Hematopoietic multipotent progenitor cell treated with erythropoietin and hydrocortisone succinate and interleukin-3 and kit ligand, for 4 days (in vitro differentiated cells): ENCODE results near the gene IFI27L2.

Experiments
- DNase-seq: peaks from one replicate; pipeline ENCODE4 v3.0.0-alpha.2; 2015

The IFI27L2 gene

DNA sequence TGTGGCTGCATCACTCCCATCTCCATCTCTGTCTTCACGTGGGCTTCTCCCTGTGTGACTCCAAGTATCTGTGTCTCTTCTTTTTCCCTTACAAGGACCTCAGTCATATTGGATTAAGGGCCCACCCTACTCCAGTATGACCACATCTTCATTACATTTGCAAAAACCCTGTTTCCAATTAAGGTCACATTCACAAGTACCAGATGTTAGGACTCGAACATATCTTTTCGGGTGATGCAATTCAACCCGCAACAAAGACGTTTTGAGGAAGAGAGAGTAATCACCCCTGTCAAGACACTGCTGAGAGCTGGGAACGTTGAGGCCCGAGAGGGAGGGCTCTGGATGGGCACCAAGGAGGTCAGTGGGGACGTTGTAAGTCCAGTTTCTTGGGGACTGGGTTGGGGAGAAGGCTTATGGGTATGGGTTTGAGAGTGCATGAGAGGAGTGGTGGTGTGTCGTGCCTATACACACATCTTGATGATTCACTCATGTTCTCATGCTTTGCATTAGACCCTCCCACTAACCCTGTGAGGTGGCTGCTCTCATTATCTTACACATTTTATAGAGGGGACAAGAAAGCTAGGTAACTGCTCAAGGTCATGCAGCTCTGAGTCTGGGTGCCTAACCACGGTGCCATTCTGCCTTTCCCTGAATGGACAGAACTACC lies 30.9 kb downstream of the IFI27L2 start:
- no peak for DNase-seq

DNA sequence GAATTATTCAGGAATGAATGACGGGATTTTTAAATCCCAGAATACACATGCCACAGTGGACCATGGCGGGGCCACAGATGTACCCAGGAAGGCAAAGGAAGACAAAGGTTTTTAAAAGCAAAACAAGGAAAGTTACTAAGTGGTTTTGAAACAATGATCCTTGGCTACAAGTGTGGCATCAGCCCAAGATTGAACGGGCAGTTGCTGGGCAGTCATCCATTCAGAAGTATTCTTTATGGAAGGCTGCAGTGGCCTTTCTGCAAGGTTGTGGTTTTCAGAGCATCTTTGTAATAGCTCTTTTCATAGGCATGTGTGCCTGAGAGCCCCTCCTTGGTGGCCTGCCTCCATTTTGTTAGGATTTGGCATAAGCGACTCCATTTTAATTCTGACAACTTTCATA lies 32.3 kb downstream of the IFI27L2 start:
- no peak for DNase-seq

DNA sequence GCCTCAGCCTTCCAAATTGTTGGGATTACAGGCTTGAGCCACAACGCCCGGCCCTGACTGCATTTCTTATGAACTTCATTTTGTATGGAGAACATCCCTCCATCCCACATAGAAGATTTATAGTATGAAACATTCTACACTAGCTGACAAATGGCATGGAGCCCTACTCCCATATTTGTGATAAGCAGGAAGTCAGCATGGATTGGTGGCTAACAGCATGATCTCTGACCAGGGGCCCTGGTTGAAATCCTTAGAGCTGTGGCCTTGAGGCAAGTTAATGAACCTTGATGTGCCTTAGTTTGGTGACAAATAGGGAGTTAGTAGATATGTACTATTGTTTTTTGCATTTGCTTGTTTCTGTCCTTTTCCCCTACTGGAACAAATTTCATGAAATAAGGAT lies 36.0 kb downstream of the IFI27L2 start:
- DNase-seq: no peak

DNA sequence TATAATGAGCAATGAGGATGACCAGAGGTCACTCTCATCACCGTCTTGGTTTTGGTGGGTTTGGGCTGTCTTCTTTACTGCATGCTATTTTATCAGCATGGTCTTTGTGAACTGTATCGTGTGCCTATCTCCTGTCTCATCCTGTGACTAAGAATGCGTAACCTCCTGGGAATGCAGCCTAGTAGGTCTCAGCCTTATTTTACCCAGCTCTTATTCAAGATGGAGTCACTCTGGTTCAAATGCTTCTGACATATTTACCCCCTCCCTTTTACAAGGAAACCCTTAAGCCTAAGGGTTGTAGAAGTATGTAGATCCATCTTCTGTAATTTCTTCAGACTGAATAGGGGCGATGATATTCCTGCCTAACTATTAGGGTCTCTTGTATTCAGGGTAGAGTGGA lies 39.9 kb downstream of the IFI27L2 start:
- DNase-seq: no peak

DNA sequence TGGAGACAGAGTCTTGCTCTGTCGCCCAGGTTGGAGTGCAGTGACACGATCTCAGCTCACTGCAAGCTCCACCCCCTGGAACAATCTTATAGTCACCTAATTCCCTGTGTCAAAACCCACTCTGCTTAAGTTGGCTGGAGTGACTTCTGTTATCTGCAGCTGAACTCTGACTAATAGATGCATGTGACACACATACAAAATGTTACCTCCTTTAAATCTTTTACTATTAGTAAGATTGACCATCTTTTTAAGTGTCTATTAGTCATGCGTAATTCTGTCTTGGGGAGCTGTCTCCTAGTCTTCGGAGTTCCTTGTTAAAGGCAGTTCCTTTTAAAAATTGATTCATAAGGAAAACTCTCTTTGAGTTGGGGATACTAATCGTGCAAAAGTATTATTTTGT lies 40.9 kb downstream of the IFI27L2 start:
- no peak for DNase-seq

DNA sequence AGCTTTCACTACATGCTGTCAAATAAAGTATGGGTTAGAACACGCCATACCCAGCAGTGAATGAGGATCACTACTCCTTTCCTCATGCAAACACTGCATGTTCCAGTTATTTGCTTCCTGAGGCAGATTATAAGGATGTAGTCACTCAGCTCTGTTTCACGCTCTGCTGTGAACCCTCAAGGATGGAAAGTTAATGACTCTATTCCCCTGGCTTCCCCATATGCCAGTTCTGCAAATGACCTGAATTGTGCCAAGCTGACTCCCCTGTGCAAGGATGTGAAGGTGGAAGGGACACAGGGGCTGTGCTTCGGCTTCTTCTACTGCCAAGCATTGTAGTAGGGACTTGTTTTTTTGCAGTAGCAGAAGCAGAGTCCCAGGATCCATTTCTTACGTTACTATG lies 41.5 kb downstream of the IFI27L2 start:
- DNase-seq: no peak

DNA sequence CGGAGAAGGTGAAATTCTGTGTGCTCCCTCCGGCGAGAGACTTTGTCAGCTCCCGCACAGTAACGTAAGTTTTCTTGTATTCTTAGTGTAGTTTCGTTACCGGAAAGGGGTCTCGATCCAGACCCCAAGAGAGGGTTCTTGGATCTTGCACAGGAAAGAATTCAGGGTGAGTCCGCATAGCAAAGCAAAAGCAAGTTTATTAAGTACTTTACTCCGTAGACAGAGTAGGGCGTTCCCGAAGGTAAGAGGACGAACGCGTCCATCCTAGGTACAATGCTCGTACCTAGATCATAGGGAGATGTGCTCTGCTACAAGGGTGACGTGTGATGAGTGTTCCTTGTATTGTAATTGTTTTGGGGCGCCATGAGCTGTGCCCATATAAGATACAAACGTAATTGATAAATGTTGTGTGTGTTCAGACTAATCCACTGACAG lies 48.0 kb downstream of the IFI27L2 start:
- DNase-seq: peak; percentile 45

DNA sequence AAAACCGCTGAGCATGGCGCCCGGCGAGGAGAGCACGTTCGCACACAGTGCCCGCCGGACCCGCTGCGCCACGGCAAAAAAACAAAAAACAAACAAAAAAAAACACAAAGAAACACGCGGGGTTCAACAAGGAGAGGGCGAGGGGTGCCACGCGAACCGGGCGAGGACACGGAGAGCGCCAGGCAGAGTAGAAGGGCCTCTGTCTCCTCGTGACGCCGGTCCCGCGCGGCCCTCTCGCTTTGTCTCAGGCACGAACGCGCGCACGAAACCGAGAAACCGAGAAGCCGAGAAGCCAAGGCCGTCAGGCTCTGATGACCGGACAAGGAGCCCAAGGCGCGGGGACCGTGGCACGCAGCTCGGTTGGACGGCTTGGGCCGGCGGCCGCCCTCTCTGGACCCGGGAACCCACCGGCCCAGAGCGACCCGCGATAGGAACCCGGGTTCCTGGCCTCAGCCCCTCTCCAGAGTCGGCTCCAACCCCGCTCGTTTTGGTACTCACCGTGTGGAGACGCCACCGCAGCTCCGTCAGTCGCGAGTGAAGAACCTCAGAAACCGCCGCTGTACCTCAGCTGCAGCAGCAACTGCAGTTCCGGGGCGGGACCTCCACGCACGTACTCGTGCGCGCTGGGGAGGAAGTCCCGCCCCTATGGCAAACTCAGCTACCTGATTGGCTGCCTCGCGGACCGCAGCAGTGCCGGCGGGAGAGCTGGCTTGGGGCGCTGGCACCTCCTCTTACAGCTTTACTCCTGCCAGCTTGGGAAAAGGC lies 48.6 kb downstream of the IFI27L2 start, which contains the start of the genes DDX24 and IFI27L1:
TSS of gene DDX24 (minus strand) at position 582 of the 765 bp plus-strand sequence. CDS start 1,460 bp downstream, outside the sequence.
TSS of gene IFI27L1 (plus strand) at position 690 of the 765 bp plus-strand sequence. CDS start 15,628 bp downstream, outside the sequence.
- peak; percentile 98 for DNase-seq

DNA sequence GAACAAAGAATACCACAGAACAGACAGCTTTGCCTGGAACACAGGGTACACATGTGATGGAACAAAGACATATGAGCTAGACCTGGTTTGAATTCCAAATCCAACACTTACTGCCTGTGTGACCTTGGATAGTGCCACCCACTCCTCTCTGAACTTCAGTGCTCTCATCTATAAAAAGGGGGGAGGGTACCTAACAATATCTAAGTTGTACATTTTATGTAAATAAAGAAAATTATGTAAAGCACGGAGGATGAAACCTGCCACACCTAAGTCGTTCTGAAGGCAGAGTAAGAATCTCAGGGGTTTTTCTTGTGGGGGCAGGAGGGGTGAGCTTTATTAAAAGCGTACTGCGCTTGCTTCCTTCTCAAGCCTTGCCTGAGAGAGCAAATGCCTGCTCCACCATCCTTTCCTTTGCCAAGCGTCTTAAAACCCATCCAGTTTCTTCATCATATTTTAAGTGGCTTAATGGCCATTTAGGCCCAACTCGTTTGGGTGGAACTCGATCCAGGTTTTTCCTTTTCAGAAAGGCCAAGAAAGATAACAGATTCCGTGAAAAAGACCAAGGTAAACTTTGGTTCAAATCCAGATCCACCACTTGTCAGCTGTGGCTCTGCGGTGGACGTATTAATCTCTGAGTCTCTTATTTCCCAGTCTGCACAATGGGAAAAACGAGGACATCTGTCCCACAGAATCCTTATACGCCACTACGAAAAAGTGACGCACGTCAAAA lies 49.3 kb downstream of the IFI27L2 start:
- DNase-seq: peak; percentile 26

DNA sequence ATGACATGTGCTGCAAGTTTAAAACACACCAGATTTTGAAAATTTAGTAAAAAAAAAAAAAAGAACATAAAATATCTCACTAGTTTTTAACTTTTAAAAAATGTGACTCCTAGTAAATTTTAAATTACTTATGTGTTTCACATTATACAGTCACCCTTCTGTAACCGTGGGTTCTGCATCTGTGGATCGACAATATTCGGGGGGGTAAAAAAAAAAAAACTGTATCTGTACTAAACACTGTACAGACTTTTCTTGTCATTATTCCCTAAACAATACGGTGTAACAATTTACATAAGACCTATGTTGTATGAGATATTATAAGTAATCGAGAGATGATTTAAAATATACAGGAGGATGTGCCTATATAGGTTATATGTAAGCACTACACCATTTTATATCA lies 51.6 kb downstream of the IFI27L2 start:
- no peak for DNase-seq
